GM04503 (cell line): ENCODE results near the gene BDNF.

Source experiments
- DNase-seq: peaks from one replicate; pipeline ENCODE4 v3.0.0-alpha.2; 2012; ENCODE audit warnings: low read depth

The BDNF gene

GRCh38 chr11:27626269-27626937, 73.9 kb downstream of the BDNF start:
- DNase-seq: no peak

- DNase-seq: no peak
These were observed 74.8 kb downstream of the BDNF start for GRCh38 chr11:27625347-27625912.

- DNase-seq: no peak
These were observed 76.2 kb downstream of the BDNF start for GRCh38 chr11:27623945-27624523.

GRCh38 chr11:27622541-27623300, 77.5 kb downstream of the BDNF start:
- no peak for DNase-seq

- peak; percentile 13 for DNase-seq
These were observed 78.7 kb downstream of the BDNF start for GRCh38 chr11:27621405-27622161.

DNA sequence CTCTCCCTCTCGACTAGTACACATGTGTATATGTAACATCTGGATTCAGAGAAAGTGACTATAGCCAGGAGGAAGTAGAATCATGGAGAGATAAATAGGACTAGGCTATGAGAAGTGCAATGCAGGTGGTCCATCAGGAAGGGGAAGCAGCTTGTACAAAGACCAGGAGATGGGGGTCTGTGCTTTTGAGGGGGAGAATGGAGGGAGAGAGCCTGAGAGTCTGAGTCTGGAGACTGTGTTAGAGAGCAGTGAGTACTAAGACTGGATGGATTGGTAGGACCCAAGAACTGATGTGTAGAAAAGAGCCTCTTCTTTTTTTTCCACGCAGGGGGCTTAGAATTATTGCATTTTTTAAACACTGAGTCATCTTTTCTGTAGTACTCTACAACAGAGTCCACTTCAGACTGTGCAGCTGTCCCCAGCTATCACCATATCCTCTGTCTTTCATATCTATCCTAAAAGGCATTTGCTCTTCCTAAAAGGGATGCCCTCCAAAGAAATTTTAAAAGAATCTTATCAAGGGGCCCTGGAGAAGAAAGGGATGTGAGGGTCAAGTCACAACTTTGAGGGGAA, 80.4 kb downstream of the BDNF start:
- no peak for DNase-seq

DNA sequence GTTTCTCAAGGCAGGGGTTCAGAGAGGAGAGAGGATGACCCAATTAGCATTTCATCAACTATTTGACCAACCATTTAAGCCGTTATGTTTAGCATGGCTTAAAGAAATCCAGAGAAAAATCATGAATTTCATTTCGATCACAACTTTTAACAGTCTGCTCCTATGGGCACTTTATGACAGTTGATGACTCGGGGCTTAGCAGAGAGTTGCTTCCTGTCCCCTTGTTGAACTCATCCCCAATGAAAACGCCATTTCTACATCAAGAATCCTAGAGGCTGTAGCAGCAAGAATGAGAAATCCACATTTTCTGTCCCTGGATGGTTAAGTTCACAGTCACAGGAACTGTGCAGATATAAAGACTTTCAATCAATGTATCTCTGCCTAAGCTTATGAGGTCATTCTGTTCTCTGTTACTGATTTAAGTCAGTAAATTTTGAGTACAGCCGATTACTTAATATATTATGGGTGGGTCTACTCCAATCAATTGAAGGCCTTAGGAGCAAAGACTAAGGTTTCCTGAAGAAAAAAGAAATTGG, 81.1 kb downstream of the BDNF start:
- no peak for DNase-seq

GRCh38 chr11:27618281-27618915, 81.9 kb downstream of the BDNF start:
- DNase-seq: no peak

- DNase-seq: no peak
These were observed 83.5 kb downstream of the BDNF start for GRCh38 chr11:27616711-27617110.

GRCh38 chr11:27615833-27616232, 84.4 kb downstream of the BDNF start:
- DNase-seq: no peak

- no peak for DNase-seq
These were observed 86.2 kb downstream of the BDNF start for GRCh38 chr11:27614092-27614491.

DNA sequence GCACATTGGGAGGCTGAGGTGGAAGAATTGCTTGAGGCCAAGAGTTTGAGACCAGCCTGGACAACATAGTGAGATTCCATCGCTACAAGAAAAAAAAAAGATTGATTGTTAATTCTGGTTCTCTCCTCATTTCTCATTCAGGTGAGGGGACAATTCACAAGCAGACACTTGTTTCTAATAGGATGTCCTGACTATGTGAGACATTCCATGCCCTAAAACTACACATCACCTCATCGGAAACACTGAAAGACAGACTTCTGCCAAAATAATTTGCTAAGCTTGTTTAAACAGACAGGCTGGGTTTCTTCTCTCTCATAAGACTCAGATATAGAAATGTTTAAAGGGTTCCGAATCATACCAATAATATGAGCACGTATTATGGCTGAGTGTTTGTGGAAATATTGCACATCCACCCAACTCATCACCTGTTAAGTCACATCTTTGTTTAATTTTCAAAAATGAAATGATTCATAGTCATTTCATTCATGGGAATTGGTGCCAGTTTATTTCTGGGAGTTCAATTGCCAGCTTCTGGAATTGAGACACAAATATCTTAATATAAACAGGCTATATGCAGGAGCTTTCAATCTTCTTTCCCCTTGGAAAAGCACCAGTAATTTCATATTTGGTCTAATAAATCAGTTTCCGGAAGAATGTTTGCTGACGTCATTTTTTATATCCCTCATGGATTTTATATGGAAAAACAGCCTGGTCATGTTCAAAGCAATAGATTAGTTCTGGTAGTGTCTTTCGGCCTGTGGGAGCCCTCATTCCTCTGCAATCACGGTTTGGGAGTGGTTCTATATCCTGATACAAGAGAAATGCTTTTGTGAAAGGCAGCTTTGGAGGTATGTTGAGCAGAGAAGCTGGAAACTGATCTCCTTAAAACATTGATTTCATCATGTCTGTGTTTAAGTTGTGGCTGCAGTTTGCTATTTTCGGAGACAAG, 87.0 kb downstream of the BDNF start:
- no peak for DNase-seq

GRCh38 chr11:27611947-27612455, 88.3 kb downstream of the BDNF start:
- no peak for DNase-seq

- DNase-seq: no peak
These were observed 88.9 kb downstream of the BDNF start for GRCh38 chr11:27611390-27611789.

GRCh38 chr11:27610946-27611345, 89.3 kb downstream of the BDNF start:
- no peak for DNase-seq

GRCh38 chr11:27610280-27610679, 90.0 kb downstream of the BDNF start:
- no peak for DNase-seq

DNA sequence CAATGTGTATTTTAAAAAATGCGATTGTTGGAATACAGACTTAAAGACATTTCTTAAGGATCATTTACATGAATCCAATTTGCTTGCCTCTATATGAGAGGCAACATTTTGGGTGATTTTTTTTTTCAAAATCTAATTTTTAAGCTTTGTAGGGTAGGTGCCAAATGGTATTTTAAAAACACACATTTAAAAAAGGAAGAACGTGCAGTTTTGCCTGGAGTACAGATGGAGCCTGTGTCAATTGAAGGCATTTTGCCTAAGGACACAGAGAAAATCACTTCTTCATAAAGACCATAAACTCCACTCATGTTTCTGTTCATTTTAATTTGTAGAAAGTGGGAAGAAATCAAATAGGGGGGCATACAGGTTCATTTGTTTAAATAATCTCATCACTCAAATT, 91.3 kb downstream of the BDNF start:
- DNase-seq: no peak

DNA sequence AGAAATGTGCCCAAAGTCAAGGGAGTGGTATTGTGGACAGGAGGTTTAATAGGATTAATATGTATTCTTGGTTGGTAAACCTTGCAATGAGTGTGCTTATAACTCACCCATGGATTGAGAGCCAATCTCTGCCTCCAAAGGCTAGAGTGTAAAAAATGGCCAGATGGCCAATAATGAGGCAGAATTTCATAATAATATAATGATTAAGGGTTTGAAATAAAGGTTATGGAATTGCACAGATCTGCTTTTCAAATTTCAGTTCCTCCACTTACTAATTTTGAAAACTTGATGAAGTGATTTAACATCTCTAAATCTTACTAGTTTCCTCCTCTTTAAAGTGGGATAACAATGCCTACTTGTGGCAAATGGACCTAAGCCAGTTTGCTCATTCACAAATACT, 94.8 kb downstream of the BDNF start:
- no peak for DNase-seq
